ENCODE results near the gene COA3.

GRCh38 chr17:42748908-42749798 is 49.4 kb downstream of the COA3 start:
- TF ChIP-seq CTCF (IDR thresholded peaks at IDR 0.05) (no peak), POLR2A (IDR thresholded peaks at IDR 0.05) (no peak)
